Left colon (tissue), 2 donors: ENCODE measurements around the gene RADIL. TPM values are rescaled to one million over a fixed set of nuclear protein-coding genes. Genes with fewer than 3 reads are reported as not detected.
A peak's percentile ranks its signal among the peaks of the same experiment; 100 is the strongest.
"Not testable (repeated sequence)": the region's sequence is repeated elsewhere in the genome, so short reads cannot be mapped to it uniquely, and the experiment has no call there.

Experiments
- ATAC-seq: fragments of 200-7000 bp; cut with Tn5 transposase; one replicate; pipeline ENCODE4 v1.9.1; 2020; ENCODE audit warnings: mild to moderate bottlenecking, moderate library complexity
- DNase-seq, 2 donors: peaks; one replicate each; pipeline ENCODE4 v3.0.0-alpha.2; 2020
- intact Hi-C, 2 donors: fragments of 100-400 bp; cut with DNase I in 1 of 2; cut with micrococcal nuclease in 1 of 2; formaldehyde crosslinking; loops; one replicate each; pipeline versions ENCODE4 v1.11.2 to v1.14.0; 2022; cut with DNase I, micrococcal nuclease
- long read RNA-seq: library from polyadenylated mRNA; unstranded; transcript quantifications from one replicate; pipeline ENCODE4 v2.0.0, GENCODE V29; 2021
- total RNA-seq, 2 donors: library from RNA; stranded (reverse); fragmentation: NEBNext Ultra II Directional; extraction: Animal tissue kit (Norgen Biotek cat#: 25700); gene quantifications; one replicate each; pipeline ENCODE4 v1.2.1, GENCODE V29; 2021
- donor health status: DM: no; HTN: no; CAD: no.
- donor health status: DM: yes; HTN: yes; CAD: no.

Gene RADIL
- total RNA-seq = 1 to 10 TPM; 1.4 to 1.9 TPM
- long read RNA-seq, partial matches to known transcripts = 0 of 1 reads
- long read RNA-seq, other reads (novel, unspliced or antisense) = 1 of 1 reads

GRCh38 chr7:4883372-4884144, at the start of gene RADIL:
Gene RADIL (minus strand): TSS chr7:4883716. CDS start chr7:4878139, 5,577 bp downstream.
- DNase-seq = peak; percentile 87 to 90
- intact Hi-C loops = no loop called here
- ATAC-seq = peak; percentile 99

- DNase-seq (peak; percentile 18 to 26), ATAC-seq (peak; percentile 62)
- intact Hi-C loops = no loop called here
Observed at GRCh38 chr7:4931943-4932342, 48.4 kb upstream of the RADIL start.

- no peak for ATAC-seq
- DNase-seq = no peak
- intact Hi-C loops = no loop called here
Observed at GRCh38 chr7:4929005-4929404, 45.5 kb upstream of the RADIL start.

GRCh38 chr7:4928445-4928844, 44.9 kb upstream of the RADIL start:
- intact Hi-C loops = no loop called here
- no peak for DNase-seq
- no peak for ATAC-seq

- ATAC-seq (no peak), DNase-seq (no peak)
- intact Hi-C loops = no loop called here
Observed at GRCh38 chr7:4919969-4920766, 36.7 kb upstream of the RADIL start.

GRCh38 chr7:4916113-4916512, 32.6 kb upstream of the RADIL start:
- no peak for DNase-seq
- no peak for ATAC-seq
- intact Hi-C loops = no loop called here

- intact Hi-C loops = no loop called here
- ATAC-seq (no peak), DNase-seq (no peak)
Observed at GRCh38 chr7:4911111-4911828, 27.8 kb upstream of the RADIL start.

- no peak for ATAC-seq
Observed at GRCh38 chr7:4906682-4907081, 23.2 kb upstream of the RADIL start.

GRCh38 chr7:4905171-4905570, 21.7 kb upstream of the RADIL start:
- intact Hi-C loops = no loop called here
- ATAC-seq = no peak

More at GRCh38 chr7:4906682-4907081, 23.2 kb upstream of the RADIL start:
- intact Hi-C loops = no loop called here
- DNase-seq = no peak

GRCh38 chr7:4904346-4904745, 20.8 kb upstream of the RADIL start:
- ATAC-seq (no peak), DNase-seq (no peak)
- intact Hi-C loops = no loop called here

More at GRCh38 chr7:4905171-4905570, 21.7 kb upstream of the RADIL start:
- no peak for DNase-seq

- ATAC-seq = no peak
- no peak for DNase-seq
- intact Hi-C loops = no loop called here
Observed at GRCh38 chr7:4895766-4896165, 12.2 kb upstream of the RADIL start.

GRCh38 chr7:4894482-4894881, 11.0 kb upstream of the RADIL start:
- no peak for ATAC-seq

GRCh38 chr7:4893929-4894475, 10.5 kb upstream of the RADIL start:
- ATAC-seq (no peak), DNase-seq (no peak)
- intact Hi-C loops = no loop called here

More at GRCh38 chr7:4894482-4894881, 11.0 kb upstream of the RADIL start:
- intact Hi-C loops = no loop called here
- DNase-seq = no peak

GRCh38 chr7:4893188-4893587, 9.7 kb upstream of the RADIL start:
- DNase-seq, ATAC-seq, intact Hi-C loops: not testable (repeated sequence)

- ATAC-seq, DNase-seq, intact Hi-C loops: not testable (repeated sequence)
Observed at GRCh38 chr7:4891522-4891921, 8.0 kb upstream of the RADIL start.

- DNase-seq (no peak), ATAC-seq (no peak)
- intact Hi-C loops = no loop called here
Observed at GRCh38 chr7:4889682-4890081, 6.2 kb upstream of the RADIL start.

- intact Hi-C loops = no loop called here
- ATAC-seq (no peak), DNase-seq (no peak)
Observed at GRCh38 chr7:4888161-4888560, 4.6 kb upstream of the RADIL start.

- ATAC-seq (no peak), DNase-seq (no peak)
- intact Hi-C loops = no loop called here
Observed at GRCh38 chr7:4886671-4887070, 3.2 kb upstream of the RADIL start.

- intact Hi-C loops = no loop called here
- ATAC-seq = no peak
- DNase-seq = no peak
Observed at GRCh38 chr7:4885317-4885807, 1.8 kb upstream of the RADIL start.
